Loucy (cell line): ENCODE measurements around the gene CNNM3.

Source experiments
- EZH2phosphoT487 ChIP-seq: fragments of 200-600 bp; IDR thresholded peaks from 2 replicates; pipeline ENCODE4 v1.6.1; 2018; ENCODE audit warnings: antibody characterized with exemption, mild to moderate bottlenecking, moderate library complexity, borderline replicate concordance
- TF ChIP-seq, protein P1 (sequence below): fragments of 200-600 bp; sonication (generic); conservative IDR thresholded peaks from 2 replicates; pipeline ENCODE4 v1.5.1; 2014; ENCODE audit warnings: mild to moderate bottlenecking, antibody characterized with exemption, low read length

DNA sequence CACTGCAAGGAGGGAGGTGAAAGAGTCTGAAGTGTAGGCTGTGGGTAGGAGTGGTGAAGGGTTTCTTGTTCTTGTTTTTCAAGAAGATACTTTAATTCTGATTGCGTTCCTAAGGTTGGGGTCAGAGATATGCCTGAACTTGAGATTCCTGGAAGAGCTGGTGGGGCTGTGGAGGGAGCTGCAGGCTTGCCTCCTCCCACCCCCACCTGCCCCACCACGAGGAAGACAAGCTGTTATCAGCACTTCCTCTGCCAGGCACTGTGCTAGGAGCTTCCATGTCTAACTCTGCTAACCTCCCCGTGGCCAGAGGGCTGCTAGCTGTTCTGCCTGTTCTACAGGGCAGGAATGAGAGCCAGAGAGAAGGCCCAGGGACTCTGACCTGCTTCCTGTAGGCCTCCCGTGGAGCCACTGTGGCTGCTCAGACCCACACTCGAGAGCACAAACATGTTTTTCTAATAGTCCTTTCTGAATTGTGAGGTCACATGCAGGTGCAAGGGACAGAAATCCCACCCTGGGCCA lies 14.0 kb downstream of the CNNM3 start:
- TF ChIP-seq, protein P1, sequence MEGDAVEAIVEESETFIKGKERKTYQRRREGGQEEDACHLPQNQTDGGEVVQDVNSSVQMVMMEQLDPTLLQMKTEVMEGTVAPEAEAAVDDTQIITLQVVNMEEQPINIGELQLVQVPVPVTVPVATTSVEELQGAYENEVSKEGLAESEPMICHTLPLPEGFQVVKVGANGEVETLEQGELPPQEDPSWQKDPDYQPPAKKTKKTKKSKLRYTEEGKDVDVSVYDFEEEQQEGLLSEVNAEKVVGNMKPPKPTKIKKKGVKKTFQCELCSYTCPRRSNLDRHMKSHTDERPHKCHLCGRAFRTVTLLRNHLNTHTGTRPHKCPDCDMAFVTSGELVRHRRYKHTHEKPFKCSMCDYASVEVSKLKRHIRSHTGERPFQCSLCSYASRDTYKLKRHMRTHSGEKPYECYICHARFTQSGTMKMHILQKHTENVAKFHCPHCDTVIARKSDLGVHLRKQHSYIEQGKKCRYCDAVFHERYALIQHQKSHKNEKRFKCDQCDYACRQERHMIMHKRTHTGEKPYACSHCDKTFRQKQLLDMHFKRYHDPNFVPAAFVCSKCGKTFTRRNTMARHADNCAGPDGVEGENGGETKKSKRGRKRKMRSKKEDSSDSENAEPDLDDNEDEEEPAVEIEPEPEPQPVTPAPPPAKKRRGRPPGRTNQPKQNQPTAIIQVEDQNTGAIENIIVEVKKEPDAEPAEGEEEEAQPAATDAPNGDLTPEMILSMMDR: no peak
- TF ChIP-seq EZH2phosphoT487: no peak
